SK-N-MC (cell line): ENCODE measurements around the gene SOD3.

ENCODE experiments used
- EZH2 ChIP-seq: fragments of 200-600 bp; sonication (generic); IDR thresholded peaks from one replicate; pipeline ENCODE4 v1.6.1; 2017; ENCODE audit warnings: antibody characterized with exemption
- POLR2AphosphoS5 ChIP-seq: IDR thresholded peaks from 2 replicates; pipeline ENCODE4 v1.6.1; 2012; ENCODE audit warnings: mild to moderate bottlenecking, low read depth, low read length, borderline replicate concordance

GRCh38 chr4:24809815-24810405 lies 14.5 kb downstream of the SOD3 start:
- no peak for TF ChIP-seq POLR2AphosphoS5
- no peak for TF ChIP-seq EZH2
